IPS DF 6.9 (cell line): Measurements from ENCODE around the gene DAP.

Experiments
- DNase-seq: peaks from one replicate; pipeline ENCODE4 v3.0.0-alpha.2; 2013; ENCODE audit warnings: low read depth, low spot score
- H3K27ac ChIP-seq: one replicate; pipeline ENCODE4 v1.5.1; 2013; ENCODE audit warnings: low read length, control low read depth
- H3K27me3 ChIP-seq: 2 replicates; pipeline ENCODE4 v1.6.1; 2013; ENCODE audit warnings: mild to moderate bottlenecking, low read length; ENCODE audit not compliant: control insufficient read depth, insufficient read depth
- H3K36me3 ChIP-seq: 2 replicates; pipeline ENCODE4 v1.6.1; 2013; ENCODE audit warnings: low read length; ENCODE audit not compliant: control insufficient read depth, insufficient read depth
- H3K4me1 ChIP-seq: 2 replicates; pipeline ENCODE4 v1.6.1; 2013; ENCODE audit warnings: low read length; ENCODE audit not compliant: control insufficient read depth, insufficient read depth
- H3K4me3 ChIP-seq: 2 replicates; pipeline ENCODE4 v1.5.1; 2013; ENCODE audit warnings: mild to moderate bottlenecking, low read length
- H3K9me3 ChIP-seq: 2 replicates; pipeline ENCODE4 v1.6.1; 2013; ENCODE audit warnings: low read length, inconsistent platforms; ENCODE audit not compliant: control insufficient read depth, insufficient read depth
- WGBS: extraction: QIAGEN DNeasy Blood & Tissue Kit; methylation state at CpG from one replicate; pipeline ENCODE4 v1.1.7; 2013; ENCODE audit warnings: mixed read lengths, missing lambda C conversion rate; ENCODE audit not compliant: insufficient read length, insufficient coverage; 5-methylcytosine and 5-hydroxymethylcytosine counted together

DAP gene

GRCh38 chr5:10709933-10710332 is 51.1 kb downstream of the DAP start:
- Histone ChIP-seq H3K27ac (no peak overlapping the region), H3K36me3 (no peaks in the 10 kb centered on the region), H3K4me3 (no peak overlapping the region)

DNA sequence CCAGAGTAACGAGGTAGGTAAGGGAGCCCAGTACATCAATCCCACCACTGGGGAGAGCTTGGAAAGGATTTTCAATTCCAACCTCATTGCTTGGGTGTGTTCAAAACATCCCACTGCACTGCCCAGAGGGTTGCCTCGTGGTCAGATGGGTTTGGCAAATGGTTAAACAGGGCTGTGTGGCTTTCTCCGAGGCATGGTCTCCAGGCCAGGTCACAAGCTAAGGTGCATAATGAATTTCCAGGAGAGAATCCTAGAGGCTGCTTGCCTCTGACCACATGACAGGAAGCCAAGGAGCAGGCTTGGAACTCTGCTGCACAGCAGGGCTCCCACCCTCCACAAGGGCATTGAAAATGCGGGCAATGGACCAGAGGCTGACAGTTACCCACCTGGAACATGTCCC is 51.6 kb downstream of the DAP start:
- no peaks in the 10 kb centered on the region for H3K36me3 ChIP-seq
- DNase-seq: no peak
- no peaks in the 10 kb centered on the region for H3K27me3 ChIP-seq
- no peaks in the 10 kb centered on the region for H3K9me3 ChIP-seq
- no CpG with 5 or more reads among the region's 4 CpGs for WGBS
- H3K4me1 ChIP-seq: peaks cover 8% of the 10 kb centered on the region
- H3K4me3 ChIP-seq: no peak overlapping the region
- no peak overlapping the region for H3K27ac ChIP-seq

More at GRCh38 chr5:10709933-10710332, 51.1 kb downstream of the DAP start:
- Histone ChIP-seq H3K9me3 (no peaks in the 10 kb centered on the region), H3K27me3 (no peaks in the 10 kb centered on the region), H3K4me1 (peaks cover 7% of the 10 kb centered on the region)
- no CpG with 5 or more reads among the region's 8 CpGs for WGBS
- DNase-seq: no peak

GRCh38 chr5:10708189-10708944 is 52.7 kb downstream of the DAP start:
- H3K4me1 ChIP-seq: peaks cover 11% of the 10 kb centered on the region
- no peaks in the 10 kb centered on the region for H3K9me3 ChIP-seq
- no peak overlapping the region for H3K4me3 ChIP-seq
- no CpG with 5 or more reads among the region's 10 CpGs for WGBS
- no peak overlapping the region for H3K27ac ChIP-seq
- no peak for DNase-seq
- H3K27me3 ChIP-seq: no peaks in the 10 kb centered on the region
- H3K36me3 ChIP-seq: no peaks in the 10 kb centered on the region

GRCh38 chr5:10707198-10708142 is 53.6 kb downstream of the DAP start:
- peaks cover 11% of the 10 kb centered on the region for H3K4me1 ChIP-seq
- H3K27ac ChIP-seq: no peak overlapping the region
- no peaks in the 10 kb centered on the region for H3K9me3 ChIP-seq
- DNase-seq: no peak
- no CpG with 5 or more reads among the region's 13 CpGs for WGBS
- no peak overlapping the region for H3K4me3 ChIP-seq
- no peaks in the 10 kb centered on the region for H3K36me3 ChIP-seq
- H3K27me3 ChIP-seq: no peaks in the 10 kb centered on the region

- no peaks in the 10 kb centered on the region for H3K36me3 ChIP-seq
- H3K4me1 ChIP-seq: peaks cover 11% of the 10 kb centered on the region
- H3K27ac ChIP-seq: no peak overlapping the region
- H3K9me3 ChIP-seq: no peaks in the 10 kb centered on the region
- WGBS: no CpG with 5 or more reads among the region's 4 CpGs
- no peak for DNase-seq
- no peak overlapping the region for H3K4me3 ChIP-seq
- no peaks in the 10 kb centered on the region for H3K27me3 ChIP-seq
Observed at GRCh38 chr5:10706326-10706725, 54.7 kb downstream of the DAP start.

GRCh38 chr5:10705747-10706146 is 55.3 kb downstream of the DAP start:
- H3K27me3 ChIP-seq: no peaks in the 10 kb centered on the region
- H3K27ac ChIP-seq: no peak overlapping the region
- no CpG with 5 or more reads among the region's 2 CpGs for WGBS
- no peaks in the 10 kb centered on the region for H3K9me3 ChIP-seq
- H3K4me1 ChIP-seq: peaks cover 13% of the 10 kb centered on the region
- no peaks in the 10 kb centered on the region for H3K36me3 ChIP-seq
- no peak overlapping the region for H3K4me3 ChIP-seq
- DNase-seq: no peak

DNA sequence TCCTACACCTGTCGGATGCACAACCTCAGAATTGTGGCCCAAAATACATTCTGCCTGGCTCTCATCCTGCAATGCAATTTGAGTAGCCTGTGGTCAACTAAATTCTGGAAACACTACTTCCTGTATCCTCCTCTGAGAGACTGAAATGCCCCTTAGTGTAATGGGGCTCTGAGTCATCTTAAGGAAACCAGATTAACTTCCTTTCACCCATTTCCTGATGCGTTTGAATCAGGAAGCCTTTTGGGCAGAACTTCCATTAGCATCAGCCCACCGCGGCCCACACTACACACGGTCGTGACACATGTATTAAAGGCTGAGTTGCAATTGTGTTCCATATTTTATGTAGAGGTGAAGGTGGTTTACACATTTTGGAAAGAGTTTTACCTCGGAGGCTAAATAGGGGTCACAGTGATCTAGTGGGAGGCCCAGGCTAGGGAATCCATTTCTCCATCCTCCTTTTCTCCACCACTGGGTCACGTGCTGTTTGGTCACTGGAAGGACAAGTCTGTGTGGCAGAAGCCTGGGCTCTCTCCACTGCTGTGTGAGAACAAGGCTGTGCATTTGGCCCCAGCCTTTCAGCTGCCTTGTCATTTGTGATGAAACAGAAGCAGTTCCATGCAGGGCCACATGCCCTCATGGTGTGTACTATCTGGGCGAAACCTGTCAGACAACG is 55.9 kb downstream of the DAP start:
- no CpG with 5 or more reads among the region's 10 CpGs for WGBS
- Histone ChIP-seq H3K4me3 (no peak overlapping the region), H3K27ac (no peak overlapping the region), H3K36me3 (no peaks in the 10 kb centered on the region), H3K4me1 (peaks cover 17% of the 10 kb centered on the region), H3K9me3 (no peaks in the 10 kb centered on the region), H3K27me3 (no peaks in the 10 kb centered on the region)
- no peak for DNase-seq

DNA sequence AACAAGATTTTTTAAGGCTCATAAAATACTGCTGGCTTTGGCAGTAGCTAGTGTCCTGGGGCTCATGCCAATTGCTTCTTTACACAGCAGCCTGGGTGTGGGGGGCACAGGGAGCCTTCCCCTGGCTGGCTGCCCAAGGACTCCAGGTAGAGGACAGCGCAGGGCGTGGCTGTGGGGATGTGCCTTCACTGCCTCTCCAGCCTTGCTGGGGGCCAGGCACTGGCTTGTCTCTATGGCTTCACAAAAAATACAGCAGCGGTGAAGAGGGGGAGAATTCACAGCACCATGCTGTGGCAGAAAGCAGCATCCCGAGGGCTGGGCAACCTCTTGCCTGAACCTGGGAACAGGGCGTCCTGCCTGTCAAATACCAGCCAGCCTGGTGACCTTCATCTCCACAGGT is 57.4 kb downstream of the DAP start:
- no peak overlapping the region for H3K27ac ChIP-seq
- no CpG with 5 or more reads among the region's 5 CpGs for WGBS
- H3K36me3 ChIP-seq: no peaks in the 10 kb centered on the region

DNA sequence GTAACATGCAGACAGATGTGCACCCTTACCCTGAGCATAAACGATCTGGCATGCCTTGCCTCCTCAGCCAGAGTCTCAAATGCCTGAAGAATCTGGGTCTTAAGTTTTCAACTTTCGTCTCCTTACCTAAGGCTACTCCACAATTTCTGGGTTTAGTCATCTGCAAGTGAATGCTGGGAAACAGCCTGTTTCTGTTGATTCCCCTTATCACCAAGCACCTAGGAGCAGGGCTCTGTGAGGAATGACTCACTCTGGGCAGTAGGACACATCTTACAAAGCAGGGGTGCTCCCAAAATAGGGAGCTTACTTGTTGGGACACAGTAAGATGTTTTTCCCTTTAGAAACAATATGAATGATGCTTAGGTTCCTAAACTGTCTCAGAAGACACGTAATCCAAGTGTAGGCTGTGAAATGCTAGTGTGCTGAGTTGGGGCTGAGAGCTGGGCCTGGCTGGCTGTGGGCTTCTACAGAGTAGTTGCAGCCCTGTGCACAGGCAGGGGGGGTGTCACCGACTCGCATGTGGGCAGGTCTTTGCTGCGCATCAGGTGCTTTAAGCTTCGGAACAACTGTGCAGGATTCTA is 58.0 kb downstream of the DAP start:
- WGBS: no CpG with 5 or more reads among the region's 7 CpGs
- no peaks in the 10 kb centered on the region for H3K36me3 ChIP-seq
- H3K27me3 ChIP-seq: no peaks in the 10 kb centered on the region
- no peaks in the 10 kb centered on the region for H3K9me3 ChIP-seq
- H3K4me3 ChIP-seq: no peak overlapping the region
- no peak overlapping the region for H3K27ac ChIP-seq
- peaks cover 18% of the 10 kb centered on the region for H3K4me1 ChIP-seq
- DNase-seq: no peak

More for the DNA sequence above, 57.4 kb downstream of the DAP start:
- H3K4me3 ChIP-seq: no peak overlapping the region
- no peaks in the 10 kb centered on the region for H3K9me3 ChIP-seq
- no peaks in the 10 kb centered on the region for H3K27me3 ChIP-seq
- H3K4me1 ChIP-seq: peaks cover 18% of the 10 kb centered on the region
- no peak for DNase-seq

GRCh38 chr5:10702040-10702629 is 58.9 kb downstream of the DAP start:
- no peak overlapping the region for H3K27ac ChIP-seq
- H3K4me3 ChIP-seq: no peak overlapping the region
- H3K9me3 ChIP-seq: no peaks in the 10 kb centered on the region
- H3K36me3 ChIP-seq: no peaks in the 10 kb centered on the region
- WGBS: no CpG with 5 or more reads among the region's 9 CpGs
- H3K4me1 ChIP-seq: peaks cover 15% of the 10 kb centered on the region
- no peaks in the 10 kb centered on the region for H3K27me3 ChIP-seq
- no peak for DNase-seq
